Right atrium auricular region (tissue), 2 donors: ENCODE data around the gene LRP6. TPM values are rescaled to one million over a fixed set of nuclear protein-coding genes. Genes with fewer than 3 reads are reported as not detected.

ENCODE experiments used
- DNase-seq: peaks from one replicate; pipeline ENCODE4 v3.0.0-alpha.2; 2019; ENCODE audit warnings: low spot score
- H3K27ac ChIP-seq, 2 donors: fragments of 200-600 bp; sonication (generic); 1 replicate in 1 of 2; 2 replicates in 1 of 2; pipeline ENCODE4 v1.5.1; 2016 to 2019
- H3K27me3 ChIP-seq, 2 donors: fragments of 200-600 bp; sonication (generic); one replicate each; pipeline versions ENCODE4 v1.5.1 to v1.6.0; 2017 to 2019
- H3K36me3 ChIP-seq: fragments of 200-600 bp; sonication (generic); one replicate; pipeline ENCODE4 v1.5.1; 2016
- H3K4me1 ChIP-seq, 2 donors: fragments of 200-600 bp; sonication (generic); one replicate each; pipeline versions ENCODE4 v1.5.1 to v1.6.0; 2017 to 2019
- H3K4me3 ChIP-seq, 2 donors: fragments of 200-600 bp; sonication (generic); 1 replicate in 1 of 2; 2 replicates in 1 of 2; pipeline ENCODE4 v1.5.1; 2017 to 2019; ENCODE audit warnings: mild to moderate bottlenecking in 1 of 2, moderate library complexity in 1 of 2
- H3K9me3 ChIP-seq, 2 donors: fragments of 200-600 bp; sonication (generic); one replicate each; pipeline ENCODE4 v1.5.1; 2019
- CTCF ChIP-seq, 2 donors: fragments of 200-600 bp; sonication (generic); IDR thresholded peaks; one replicate each; pipeline ENCODE4 v1.5.1; 2019; ENCODE audit warnings: antibody characterized with exemption in 2 of 2
- total RNA-seq, 2 donors: library from RNA; depleted of rRNA; stranded (reverse); fragments of >200 nt; gene quantifications; one replicate each; pipeline ENCODE4 v1.1.0, GENCODE V29; 2016

The LRP6 gene
- total RNA-seq, 2 donors from 2014 or later, result 16.5 to 21.3 TPM

DNA sequence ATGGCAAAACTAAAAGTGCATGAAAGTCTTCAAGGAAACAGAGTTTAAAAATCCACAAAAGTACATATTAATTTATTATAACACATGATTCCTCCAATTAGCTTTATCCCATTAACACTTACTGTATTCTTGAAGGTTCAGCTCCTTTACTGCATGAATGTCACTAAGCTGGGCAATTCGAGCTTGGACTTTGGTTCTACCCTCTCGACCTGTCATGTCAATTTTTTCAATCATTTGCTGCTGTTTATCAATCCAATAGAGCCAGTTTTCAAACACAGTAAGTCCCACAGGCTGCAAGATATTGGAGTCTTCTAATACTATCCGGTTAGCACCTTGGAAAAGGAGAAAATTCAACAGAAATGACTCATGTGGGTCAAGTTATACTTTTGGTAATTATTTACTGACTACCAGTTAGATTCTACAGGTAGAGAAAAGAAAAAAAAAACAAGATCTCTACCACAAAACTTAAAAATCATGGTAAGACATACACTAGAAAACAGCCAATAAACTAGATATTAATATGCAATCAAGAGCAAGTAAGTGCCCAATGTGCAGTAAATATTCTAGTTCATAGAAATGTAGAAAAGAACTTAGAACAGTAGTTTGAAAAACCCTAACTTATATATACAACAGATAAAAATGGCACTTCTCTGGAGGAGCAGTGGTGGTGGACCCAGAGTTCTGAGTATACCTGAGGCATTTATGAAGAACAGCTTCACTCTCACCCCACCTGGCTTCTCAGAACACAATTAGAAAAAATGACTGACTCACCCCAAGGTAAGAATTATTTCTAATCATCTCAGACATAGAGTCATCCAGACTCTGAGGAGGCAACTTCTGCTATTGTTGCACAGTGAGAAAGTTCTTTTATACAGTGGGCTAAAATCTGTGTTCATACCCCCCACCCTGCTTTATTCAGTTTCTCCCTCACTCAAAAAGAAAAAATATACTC is 128.4 kb downstream of the LRP6 start:
- DNase-seq, result no peak
- no peaks in the 10 kb centered on the region for H3K4me1 ChIP-seq
- H3K27ac ChIP-seq, result no peak overlapping the region
- TF ChIP-seq CTCF (IDR thresholded peaks at IDR 0.05), result no peak
- H3K9me3 ChIP-seq, result no peaks in the 10 kb centered on the region
- H3K4me3 ChIP-seq, result no peak overlapping the region
- H3K27me3 ChIP-seq, result no peaks in the 10 kb centered on the region
- H3K36me3 ChIP-seq, result peaks cover 11% of the 10 kb centered on the region

- no peak for DNase-seq
- no peaks in the 10 kb centered on the region for H3K27me3 ChIP-seq
- H3K4me1 ChIP-seq, result no peaks in the 10 kb centered on the region
- no peak overlapping the region for H3K4me3 ChIP-seq
- no peak overlapping the region for H3K27ac ChIP-seq
- H3K9me3 ChIP-seq, result no peaks in the 10 kb centered on the region
- H3K36me3 ChIP-seq, result peaks cover 11% of the 10 kb centered on the region
- TF ChIP-seq CTCF (IDR thresholded peaks at IDR 0.05), result no peak
These were observed 133.1 kb downstream of the LRP6 start for GRCh38 chr12:12133785-12134184.

DNA sequence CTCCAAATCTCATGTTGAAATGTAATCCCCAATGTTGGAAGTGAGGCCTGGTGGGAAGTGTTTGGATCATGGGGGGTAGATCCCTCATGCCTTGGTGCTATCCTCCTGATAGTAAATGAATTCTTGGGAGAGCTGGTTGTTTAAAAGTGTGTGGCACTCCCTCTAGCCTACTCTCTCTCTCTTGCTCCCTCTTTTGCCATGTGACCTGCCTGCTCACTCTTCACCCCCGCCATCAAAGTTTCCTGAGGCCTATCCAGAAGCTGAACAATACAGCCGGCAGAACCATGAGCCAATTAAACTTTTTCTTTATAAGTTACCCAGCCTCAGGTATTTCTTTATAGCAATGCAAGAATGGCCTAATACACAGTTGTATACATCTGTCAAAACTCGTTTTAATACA is 133.6 kb downstream of the LRP6 start:
- Histone ChIP-seq H3K27ac (no peak overlapping the region), H3K27me3 (no peaks in the 10 kb centered on the region), H3K4me1 (no peaks in the 10 kb centered on the region), H3K4me3 (no peak overlapping the region), H3K9me3 (no peaks in the 10 kb centered on the region), H3K36me3 (peaks cover 10% of the 10 kb centered on the region)
- TF ChIP-seq CTCF (IDR thresholded peaks at IDR 0.05), result no peak
- DNase-seq, result no peak

- no peaks in the 10 kb centered on the region for H3K4me1 ChIP-seq
- H3K27ac ChIP-seq, result no peak overlapping the region
- no peak overlapping the region for H3K4me3 ChIP-seq
- no peaks in the 10 kb centered on the region for H3K27me3 ChIP-seq
- H3K9me3 ChIP-seq, result no peaks in the 10 kb centered on the region
- no peak for TF ChIP-seq CTCF (IDR thresholded peaks at IDR 0.05)
- DNase-seq, result no peak
- H3K36me3 ChIP-seq, result peaks cover 19% of the 10 kb centered on the region
These were observed 138.2 kb downstream of the LRP6 start for GRCh38 chr12:12128670-12129069.

DNA sequence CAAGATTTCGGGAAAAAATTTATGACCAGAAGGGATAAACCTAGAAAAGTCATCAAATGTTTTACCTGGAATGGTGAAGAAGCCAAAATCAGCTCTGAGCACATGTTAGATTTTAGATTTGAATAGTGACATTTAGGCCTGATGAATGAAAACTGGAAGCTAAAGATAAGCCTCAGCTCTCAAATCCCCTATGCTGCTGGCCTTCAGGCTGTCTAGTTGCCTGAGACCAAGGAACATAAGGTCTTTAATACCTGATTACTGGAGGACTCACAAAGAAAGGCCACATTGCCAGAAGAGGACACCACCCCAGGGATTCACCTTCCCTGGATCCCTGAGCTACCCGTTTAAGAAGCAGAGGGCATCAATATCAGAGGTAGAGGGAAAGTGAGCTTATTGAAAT is 139.5 kb downstream of the LRP6 start:
- Histone ChIP-seq H3K4me1 (no peaks in the 10 kb centered on the region), H3K27me3 (no peaks in the 10 kb centered on the region), H3K36me3 (peaks cover 19% of the 10 kb centered on the region), H3K9me3 (no peaks in the 10 kb centered on the region), H3K4me3 (no peak overlapping the region), H3K27ac (no peak overlapping the region)
- DNase-seq, result no peak
- TF ChIP-seq CTCF (IDR thresholded peaks at IDR 0.05), result no peak
